Measurements from ENCODE around the gene POU5F2.

Gene POU5F2

GRCh38 chr5:93715761-93716160 is 25.6 kb downstream of the POU5F2 start:
- DNase-seq (ENCODE audit: low spot score): no peak

- DNase-seq (ENCODE audit: low spot score): no peak
Measured at GRCh38 chr5:93715327-93715726, 26.1 kb downstream of the POU5F2 start.

- no peak for DNase-seq (ENCODE audit: low spot score)
Measured at GRCh38 chr5:93708442-93708841, 33.0 kb downstream of the POU5F2 start.

GRCh38 chr5:93705896-93706295 is 35.5 kb downstream of the POU5F2 start:
- DNase-seq (ENCODE audit: low spot score): no peak

- no peak for DNase-seq (ENCODE audit: low spot score)
Measured at GRCh38 chr5:93704996-93705395, 36.4 kb downstream of the POU5F2 start.

- no peak for DNase-seq (ENCODE audit: low spot score)
Measured at GRCh38 chr5:93691997-93692396, 49.4 kb downstream of the POU5F2 start.
